Nephron (organoid): Measurements from ENCODE around the gene TNS3.

Source experiments
- H3K27ac Mint-ChIP-seq, 3 experiments: 2 replicates each; pipeline ENCODE4 v1.8.0; 2020; ENCODE audit warnings: mixed read lengths in 3 of 3, mild to moderate bottlenecking in 2 of 3, moderate library complexity in 1 of 3
- H3K27me3 Mint-ChIP-seq: 2 replicates; pipeline ENCODE4 v1.8.0; 2021; ENCODE audit warnings: low read depth, mild to moderate bottlenecking, moderate library complexity, mixed read lengths
- H3K36me3 Mint-ChIP-seq: 2 replicates; pipeline ENCODE4 v1.8.0; 2020; ENCODE audit warnings: low read depth, mixed read lengths
- H3K4me1 Mint-ChIP-seq: 2 replicates; pipeline ENCODE4 v1.8.0; 2020; ENCODE audit warnings: mixed read lengths
- H3K4me3 Mint-ChIP-seq, 3 experiments: 2 replicates each; pipeline ENCODE4 v1.8.0; 2020; ENCODE audit warnings: mild to moderate bottlenecking in 3 of 3, mixed read lengths in 3 of 3, moderate library complexity in 2 of 3
- H3K9me3 Mint-ChIP-seq: 2 replicates; pipeline ENCODE4 v1.8.0; 2020; ENCODE audit warnings: mixed read lengths
- TF ChIP-seq, protein P1 (sequence below), 3 experiments: fragments of 200-600 bp; sonication (generic); IDR thresholded peaks; one replicate each; pipeline ENCODE4 v1.5.0; 2021; ENCODE audit warnings: antibody characterized with exemption in 3 of 3; ENCODE audit not compliant: unreplicated experiment in 3 of 3

Gene TNS3

GRCh38 chr7:47256016-47256415, 325.9 kb downstream of the TNS3 start:
- Mint-ChIP-seq H3K27ac (peak overlapping the region in 1 of 3 experiments; percentile 45), H3K9me3 (peaks cover 6% of the 10 kb centered on the region), H3K36me3 (peaks cover 8% of the 10 kb centered on the region), H3K27me3 (peaks cover 15% of the 10 kb centered on the region), H3K4me3 (peak overlapping the region; percentile 80 to 86 (median 81)), H3K4me1 (peaks cover 4% of the 10 kb centered on the region)
- TF ChIP-seq, protein P1, sequence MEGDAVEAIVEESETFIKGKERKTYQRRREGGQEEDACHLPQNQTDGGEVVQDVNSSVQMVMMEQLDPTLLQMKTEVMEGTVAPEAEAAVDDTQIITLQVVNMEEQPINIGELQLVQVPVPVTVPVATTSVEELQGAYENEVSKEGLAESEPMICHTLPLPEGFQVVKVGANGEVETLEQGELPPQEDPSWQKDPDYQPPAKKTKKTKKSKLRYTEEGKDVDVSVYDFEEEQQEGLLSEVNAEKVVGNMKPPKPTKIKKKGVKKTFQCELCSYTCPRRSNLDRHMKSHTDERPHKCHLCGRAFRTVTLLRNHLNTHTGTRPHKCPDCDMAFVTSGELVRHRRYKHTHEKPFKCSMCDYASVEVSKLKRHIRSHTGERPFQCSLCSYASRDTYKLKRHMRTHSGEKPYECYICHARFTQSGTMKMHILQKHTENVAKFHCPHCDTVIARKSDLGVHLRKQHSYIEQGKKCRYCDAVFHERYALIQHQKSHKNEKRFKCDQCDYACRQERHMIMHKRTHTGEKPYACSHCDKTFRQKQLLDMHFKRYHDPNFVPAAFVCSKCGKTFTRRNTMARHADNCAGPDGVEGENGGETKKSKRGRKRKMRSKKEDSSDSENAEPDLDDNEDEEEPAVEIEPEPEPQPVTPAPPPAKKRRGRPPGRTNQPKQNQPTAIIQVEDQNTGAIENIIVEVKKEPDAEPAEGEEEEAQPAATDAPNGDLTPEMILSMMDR (IDR thresholded peaks at IDR 0.05; ENCODE audit: unreplicated experiment in 3 of 3), result no peak

DNA sequence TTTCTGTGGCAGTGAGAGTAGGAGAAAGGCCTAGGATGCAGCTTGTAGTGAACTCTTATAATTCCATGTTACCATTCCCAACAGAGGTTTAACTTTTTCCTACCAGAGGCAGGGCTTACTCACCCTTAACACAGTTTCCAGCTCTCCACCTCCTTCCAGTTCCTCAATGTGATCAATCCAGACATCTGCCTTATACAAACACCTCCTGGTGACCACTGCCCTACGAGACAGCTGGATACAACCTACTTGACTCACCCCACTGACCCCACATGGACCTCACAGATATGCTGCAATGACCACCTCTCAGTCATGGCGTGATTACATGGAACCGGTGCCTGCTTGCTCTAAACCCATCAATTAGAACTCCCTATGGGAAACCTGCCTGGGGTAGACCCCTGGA, 326.5 kb downstream of the TNS3 start:
- TF ChIP-seq, protein P1 (IDR thresholded peaks at IDR 0.05; ENCODE audit: unreplicated experiment in 3 of 3), result no peak
- Mint-ChIP-seq H3K9me3 (peaks cover 6% of the 10 kb centered on the region), H3K4me3 (peak overlapping the region; percentile 80 to 86 (median 81)), H3K4me1 (peaks cover 4% of the 10 kb centered on the region), H3K27me3 (peaks cover 15% of the 10 kb centered on the region), H3K36me3 (peaks cover 8% of the 10 kb centered on the region), H3K27ac (peak overlapping the region in 1 of 3 experiments; percentile 45)

DNA sequence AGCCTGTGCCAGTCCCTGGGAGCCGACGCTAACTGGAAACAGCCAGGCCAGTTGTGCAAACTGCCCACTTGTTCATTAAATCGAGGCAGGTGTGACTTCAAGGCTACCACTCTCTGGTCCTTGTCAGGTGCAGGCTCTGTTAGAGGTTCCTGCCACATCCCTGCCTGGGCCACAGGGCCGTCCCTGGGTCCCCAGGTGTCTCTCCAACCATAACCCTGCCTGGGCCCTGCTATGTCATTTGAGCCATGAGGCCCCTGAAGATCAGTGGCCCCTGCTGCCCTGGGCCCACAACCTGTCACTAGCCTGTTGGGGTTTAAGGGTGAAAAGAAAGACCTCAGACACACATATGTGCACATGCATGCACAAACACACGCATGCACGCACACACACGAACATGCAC, 326.9 kb downstream of the TNS3 start:
- H3K4me1 Mint-ChIP-seq, result peaks cover 4% of the 10 kb centered on the region
- H3K27ac Mint-ChIP-seq, result no peak overlapping the region
- H3K27me3 Mint-ChIP-seq, result peaks cover 15% of the 10 kb centered on the region
- peaks cover 6% of the 10 kb centered on the region for H3K9me3 Mint-ChIP-seq
- TF ChIP-seq, protein P1 (IDR thresholded peaks at IDR 0.05; ENCODE audit: unreplicated experiment in 3 of 3), result no peak
- H3K36me3 Mint-ChIP-seq, result peaks cover 4% of the 10 kb centered on the region
- peak overlapping the region; percentile 81 to 88 (median 86) for H3K4me3 Mint-ChIP-seq

DNA sequence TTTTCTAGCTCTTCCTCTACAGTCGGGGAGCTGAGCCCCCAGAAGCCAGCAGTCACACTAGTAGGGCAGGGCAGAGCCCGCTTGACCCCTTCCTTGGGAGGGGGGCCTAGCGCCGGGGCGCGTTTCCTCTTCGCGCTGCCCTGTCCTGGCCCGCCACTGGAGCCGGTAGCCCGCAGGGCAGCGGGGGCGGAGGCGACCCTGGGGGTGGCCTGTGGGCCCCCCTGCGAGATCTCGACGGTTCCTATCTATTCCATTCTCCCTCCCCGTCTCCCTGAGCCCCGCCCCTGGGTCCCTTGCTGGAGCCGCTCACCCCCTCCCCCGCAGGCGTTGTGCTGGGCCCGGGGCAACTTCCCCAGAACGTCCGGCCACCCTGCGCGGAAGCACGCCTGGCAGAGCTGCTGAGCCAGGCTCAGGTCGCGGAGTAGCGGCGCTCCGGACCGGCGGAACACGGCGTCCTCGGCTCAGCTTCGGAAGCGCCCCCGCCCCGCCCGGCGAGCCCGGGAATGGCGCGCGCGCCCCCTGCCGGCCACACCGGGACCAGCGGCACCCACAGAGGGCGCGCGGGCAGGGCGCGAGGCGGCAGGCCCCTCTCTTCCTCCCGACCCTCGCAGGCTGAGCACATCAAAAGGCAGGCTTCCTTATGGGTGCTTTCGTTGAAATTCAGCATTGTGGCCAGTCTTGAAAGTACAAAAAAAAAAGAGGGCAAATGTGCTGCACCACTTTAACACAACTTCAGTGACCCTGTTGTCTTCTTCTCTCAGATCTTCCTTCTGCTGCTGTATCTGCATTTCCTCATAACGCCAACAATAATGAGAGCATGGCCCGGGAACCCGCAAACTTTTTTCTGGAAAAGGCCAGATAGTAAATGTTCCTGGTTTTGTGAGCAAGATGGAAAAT, 327.6 kb downstream of the TNS3 start:
- peaks cover 4% of the 10 kb centered on the region for H3K36me3 Mint-ChIP-seq
- peaks cover 15% of the 10 kb centered on the region for H3K27me3 Mint-ChIP-seq
- TF ChIP-seq, protein P1 (IDR thresholded peaks at IDR 0.05; ENCODE audit: unreplicated experiment in 3 of 3), result peak; percentile 97 to 99 (median 98)
- peak overlapping the region; percentile 81 to 88 (median 87) for H3K4me3 Mint-ChIP-seq
- peak overlapping the region; percentile 42 to 72 (median 61) for H3K27ac Mint-ChIP-seq
- peaks cover 8% of the 10 kb centered on the region for H3K9me3 Mint-ChIP-seq
- peaks cover 4% of the 10 kb centered on the region for H3K4me1 Mint-ChIP-seq

GRCh38 chr7:47253650-47254080, 328.2 kb downstream of the TNS3 start:
- peaks cover 8% of the 10 kb centered on the region for H3K9me3 Mint-ChIP-seq
- TF ChIP-seq, protein P1 (IDR thresholded peaks at IDR 0.05; ENCODE audit: unreplicated experiment in 3 of 3), result no peak
- peak overlapping the region; percentile 79 to 87 (median 85) for H3K4me3 Mint-ChIP-seq
- peaks cover 4% of the 10 kb centered on the region for H3K4me1 Mint-ChIP-seq
- H3K36me3 Mint-ChIP-seq, result peaks cover 2% of the 10 kb centered on the region
- peaks cover 15% of the 10 kb centered on the region for H3K27me3 Mint-ChIP-seq
- H3K27ac Mint-ChIP-seq, result peak overlapping the region; percentile 42 to 72 (median 61)
